ENCODE measurements around the gene ZKSCAN1. TPM values are rescaled to one million over a fixed set of nuclear protein-coding genes. Genes with fewer than 3 reads are reported as not detected.
"Not testable (repeated sequence)": the region's sequence is repeated elsewhere in the genome, so short reads cannot be mapped to it uniquely, and the experiment has no call there.

The ZKSCAN1 gene
- total RNA-seq, 1 experiment from 2014 or later, result 13.6 TPM

DNA sequence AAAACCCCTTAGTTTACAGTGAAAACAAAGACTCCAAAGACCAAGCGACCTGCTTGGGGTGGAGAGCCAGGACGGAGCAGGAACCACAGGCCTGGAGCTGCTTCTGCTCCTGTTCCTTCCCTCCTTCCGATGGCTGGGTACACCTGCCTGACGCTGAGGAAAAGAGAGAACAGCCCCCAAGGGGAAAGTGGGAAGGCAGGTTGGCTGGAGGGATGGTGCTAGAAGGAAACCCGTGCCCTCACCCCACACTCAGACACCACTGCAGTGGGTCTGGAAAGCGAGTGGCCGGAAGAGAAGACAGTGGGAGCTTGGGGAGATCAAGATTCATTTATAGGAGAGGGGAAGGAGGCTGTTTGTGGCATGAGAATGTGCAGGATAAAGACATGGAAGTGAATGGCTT, 34.3 kb upstream of the ZKSCAN1 start:
- CTCF ChIA-PET; ATAC-seq; intact Hi-C loops (cut with micrococcal nuclease); POLR2A ChIA-PET (ENCODE audit: unreplicated experiment); H3F3A ChIP-seq (ENCODE audit: low read length, unreplicated experiment); BruUV-seq (replicated peaks); H3K9ac ChIP-seq (ENCODE audit: low read length); H3K4me3 ChIP-seq (ENCODE audit: low read length); H3K4me1 ChIP-seq (ENCODE audit: insufficient read depth, low read length); H3K4me2 ChIP-seq (ENCODE audit: low read length); H3K9me3 ChIP-seq (ENCODE audit: low read length); H3K79me2 ChIP-seq (ENCODE audit: low read length); H3K36me3 ChIP-seq (ENCODE audit: low read depth, low read length); H3K9me2 ChIP-seq (replicated peaks; ENCODE audit: low read length); H3K27ac ChIP-seq (ENCODE audit: low read length); DNase-seq; H2AFZ ChIP-seq (ENCODE audit: low read length); H4K20me1 ChIP-seq (ENCODE audit: low read length); H3K27me3 ChIP-seq (ENCODE audit: low read length): not testable (repeated sequence)

DNA sequence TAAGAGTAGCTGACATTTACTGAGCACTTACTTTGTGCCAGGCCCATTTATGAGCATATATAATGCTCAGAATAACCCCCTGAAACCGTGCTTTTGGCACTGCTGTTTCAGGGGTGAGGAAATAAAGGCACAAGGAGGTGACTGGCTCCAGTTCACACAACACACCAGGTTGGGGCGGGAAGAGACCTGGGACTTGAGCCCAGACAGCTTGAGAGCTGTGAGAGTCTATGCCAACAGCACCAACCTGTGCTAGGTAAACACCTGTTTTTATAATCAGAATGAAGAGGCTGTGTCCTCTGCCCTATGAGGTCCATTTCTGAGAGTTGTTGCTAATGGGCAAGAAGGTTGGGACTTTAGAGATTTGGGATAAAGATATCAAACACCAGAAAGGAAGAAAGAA, 30.8 kb upstream of the ZKSCAN1 start:
- BruUV-seq (replicated peaks), result no TSS peak
- H2AFZ ChIP-seq (ENCODE audit: low read length), result no peak overlapping the region

GRCh38 chr7:99987306-99987705, 28.1 kb upstream of the ZKSCAN1 start:
- intact Hi-C loops (cut with micrococcal nuclease); H3K4me3 ChIP-seq (ENCODE audit: low read length); POLR2A ChIA-PET (ENCODE audit: unreplicated experiment); H3K27ac ChIP-seq (ENCODE audit: low read length); BruUV-seq (replicated peaks); DNase-seq; H3K4me2 ChIP-seq (ENCODE audit: low read length); H3K36me3 ChIP-seq (ENCODE audit: low read depth, low read length); H2AFZ ChIP-seq (ENCODE audit: low read length); CTCF ChIA-PET; H3K4me1 ChIP-seq (ENCODE audit: insufficient read depth, low read length); ATAC-seq; H3F3A ChIP-seq (ENCODE audit: low read length, unreplicated experiment); H4K20me1 ChIP-seq (ENCODE audit: low read length); H3K9me3 ChIP-seq (ENCODE audit: low read length); H3K9ac ChIP-seq (ENCODE audit: low read length); H3K9me2 ChIP-seq (replicated peaks; ENCODE audit: low read length); H3K79me2 ChIP-seq (ENCODE audit: low read length): not testable (repeated sequence)
- H3K27me3 ChIP-seq (ENCODE audit: low read length), result peaks cover 13% of the 10 kb centered on the region; the same call in 1 of the 2 replicates

More for the DNA sequence above, 30.8 kb upstream of the ZKSCAN1 start:
- ChIA-PET POLR2A (ENCODE audit: unreplicated experiment) (no interaction called here), CTCF (no interaction called here)
- no peak overlapping the region for H3K4me2 ChIP-seq (ENCODE audit: low read length)
- peaks cover 13% of the 10 kb centered on the region; the same call in 1 of the 2 replicates for H3K27me3 ChIP-seq (ENCODE audit: low read length)
- H3K9ac ChIP-seq (ENCODE audit: low read length), result no peak overlapping the region
- no peaks in the 10 kb centered on the region for H4K20me1 ChIP-seq (ENCODE audit: low read length)
- no peaks in the 10 kb centered on the region for H3K79me2 ChIP-seq (ENCODE audit: low read length)
- H3F3A ChIP-seq (ENCODE audit: low read length, unreplicated experiment), result no peaks in the 10 kb centered on the region
- TF ChIP-seq, protein P1, sequence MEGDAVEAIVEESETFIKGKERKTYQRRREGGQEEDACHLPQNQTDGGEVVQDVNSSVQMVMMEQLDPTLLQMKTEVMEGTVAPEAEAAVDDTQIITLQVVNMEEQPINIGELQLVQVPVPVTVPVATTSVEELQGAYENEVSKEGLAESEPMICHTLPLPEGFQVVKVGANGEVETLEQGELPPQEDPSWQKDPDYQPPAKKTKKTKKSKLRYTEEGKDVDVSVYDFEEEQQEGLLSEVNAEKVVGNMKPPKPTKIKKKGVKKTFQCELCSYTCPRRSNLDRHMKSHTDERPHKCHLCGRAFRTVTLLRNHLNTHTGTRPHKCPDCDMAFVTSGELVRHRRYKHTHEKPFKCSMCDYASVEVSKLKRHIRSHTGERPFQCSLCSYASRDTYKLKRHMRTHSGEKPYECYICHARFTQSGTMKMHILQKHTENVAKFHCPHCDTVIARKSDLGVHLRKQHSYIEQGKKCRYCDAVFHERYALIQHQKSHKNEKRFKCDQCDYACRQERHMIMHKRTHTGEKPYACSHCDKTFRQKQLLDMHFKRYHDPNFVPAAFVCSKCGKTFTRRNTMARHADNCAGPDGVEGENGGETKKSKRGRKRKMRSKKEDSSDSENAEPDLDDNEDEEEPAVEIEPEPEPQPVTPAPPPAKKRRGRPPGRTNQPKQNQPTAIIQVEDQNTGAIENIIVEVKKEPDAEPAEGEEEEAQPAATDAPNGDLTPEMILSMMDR (conservative IDR thresholded peaks at IDR 0.05; ENCODE audit: low read depth, low read length), result no peak
- TF ChIP-seq EZH2 (IDR thresholded peaks at IDR 0.05; ENCODE audit: low read length, unreplicated experiment) (no peak), EZH2phosphoT487 (IDR thresholded peaks at IDR 0.05; ENCODE audit: borderline replicate concordance, low read length) (no peak)
- no peaks in the 10 kb centered on the region for H3K36me3 ChIP-seq (ENCODE audit: low read depth, low read length)
- H3K9me2 ChIP-seq (replicated peaks; ENCODE audit: low read length), result no peaks in the 10 kb centered on the region
- H3K9me3 ChIP-seq (ENCODE audit: low read length), result no peaks in the 10 kb centered on the region
- H3K4me3 ChIP-seq (ENCODE audit: low read length), result no peak overlapping the region
- no peak overlapping the region for H3K27ac ChIP-seq (ENCODE audit: low read length)
- ATAC-seq (no peak), DNase-seq (no peak)
- H3K4me1 ChIP-seq (ENCODE audit: insufficient read depth, low read length), result no peaks in the 10 kb centered on the region
- intact Hi-C loops (cut with micrococcal nuclease), result no loop called here

DNA sequence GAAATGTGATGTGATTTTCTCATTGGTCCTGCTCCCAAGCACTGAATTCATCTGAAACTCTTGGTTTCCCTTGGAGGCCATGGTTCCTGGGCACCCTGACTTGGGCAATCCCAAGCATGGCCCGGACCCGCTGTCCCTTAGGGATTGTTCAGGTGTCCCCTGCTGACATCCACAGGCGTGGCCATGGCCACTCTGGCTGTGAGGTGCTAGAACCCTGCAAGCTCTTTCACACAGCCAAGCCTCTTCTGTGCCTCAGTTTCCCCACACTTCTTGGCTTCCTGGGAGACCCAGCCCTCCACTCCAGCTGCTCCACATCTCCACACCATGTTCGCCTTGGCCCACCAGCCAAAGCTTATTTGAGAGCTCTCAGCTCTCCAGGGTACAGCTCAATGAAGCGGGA, 27.6 kb upstream of the ZKSCAN1 start:
- Histone ChIP-seq H3K27me3 (ENCODE audit: low read length) (peaks cover 13% of the 10 kb centered on the region; the same call in 1 of the 2 replicates), H3K4me3 (ENCODE audit: low read length) (no peak overlapping the region), H3K9ac (ENCODE audit: low read length) (no peak overlapping the region), H3K4me2 (ENCODE audit: low read length) (no peak overlapping the region), H3K27ac (ENCODE audit: low read length) (no peak overlapping the region), H3K4me1 (ENCODE audit: insufficient read depth, low read length) (no peaks in the 10 kb centered on the region), H2AFZ (ENCODE audit: low read length) (no peak overlapping the region), H3K79me2 (ENCODE audit: low read length) (no peaks in the 10 kb centered on the region), H3K36me3 (ENCODE audit: low read depth, low read length) (no peaks in the 10 kb centered on the region), H3K9me3 (ENCODE audit: low read length) (no peaks in the 10 kb centered on the region), H4K20me1 (ENCODE audit: low read length) (no peaks in the 10 kb centered on the region), H3K9me2 (replicated peaks; ENCODE audit: low read length) (no peaks in the 10 kb centered on the region), H3F3A (ENCODE audit: low read length, unreplicated experiment) (no peaks in the 10 kb centered on the region)
- ChIA-PET POLR2A (ENCODE audit: unreplicated experiment) (no interaction called here), CTCF (no interaction called here)
- ATAC-seq (no peak), DNase-seq (no peak)
- intact Hi-C loops (cut with micrococcal nuclease), result no loop called here
- BruUV-seq (replicated peaks), result no TSS peak
- TF ChIP-seq EZH2 (IDR thresholded peaks at IDR 0.05; ENCODE audit: low read length, unreplicated experiment) (no peak), EZH2phosphoT487 (IDR thresholded peaks at IDR 0.05; ENCODE audit: borderline replicate concordance, low read length) (no peak)
- TF ChIP-seq, protein P1 (conservative IDR thresholded peaks at IDR 0.05; ENCODE audit: low read depth, low read length), result no peak

Measured in PC-3 (cell line).